Psoas muscle (tissue), 8 donors: Measurements from ENCODE around the gene SLC12A3. TPM values are rescaled to one million over a fixed set of nuclear protein-coding genes. Genes with fewer than 3 reads are reported as not detected.

Source experiments
- ATAC-seq, 4 donors: fragments of 200-7000 bp; cut with Tn5 transposase; one replicate each; pipeline ENCODE4 v1.9.1; 2020; ENCODE audit warnings: moderate library complexity in 3 of 4, mild to moderate bottlenecking in 2 of 4
- DNase-seq, 2 donors: peaks; one replicate each; pipeline ENCODE4 v3.0.0-alpha.2; 2020
- H3K27ac ChIP-seq: fragments of 200-600 bp; one replicate; pipeline ENCODE4 v1.8.0; 2022
- H3K27me3 ChIP-seq, 3 donors: fragments of 200-600 bp in 1 of 3; one replicate each; pipeline versions ENCODE4 v1.6.1 to v1.8.0; 2013 to 2022; ENCODE audit warnings: low read length in 2 of 3, mild to moderate bottlenecking in 2 of 3, moderate library complexity in 1 of 3; ENCODE audit not compliant: insufficient read depth in 3 of 3
- H3K36me3 ChIP-seq, 2 donors: fragments of 200-600 bp in 1 of 2; one replicate each; pipeline versions ENCODE4 v1.6.1 to v1.8.0; 2013 to 2022; ENCODE audit warnings: low read depth in 1 of 2, mild to moderate bottlenecking in 1 of 2, moderate library complexity in 1 of 2; ENCODE audit not compliant: insufficient read depth in 1 of 2
- H3K4me1 ChIP-seq: fragments of 200-600 bp; one replicate; pipeline ENCODE4 v1.8.0; 2022
- H3K4me3 ChIP-seq: fragments of 200-600 bp; one replicate; pipeline ENCODE4 v1.8.0; 2022; ENCODE audit warnings: mild to moderate bottlenecking
- H3K9me3 ChIP-seq: fragments of 200-600 bp; one replicate; pipeline ENCODE4 v1.8.0; 2022
- CTCF ChIP-seq: fragments of 200-600 bp; IDR thresholded peaks from one replicate; pipeline ENCODE4 v1.8.0; 2022; ENCODE audit warnings: antibody characterized with exemption
- WGBS, 3 donors: extraction: QIAGEN DNeasy Blood & Tissue Kit; methylation state at CpG; one replicate each; pipeline versions ENCODE4 v1.1.6 to v1.1.7; 2013; 5-methylcytosine and 5-hydroxymethylcytosine counted together
- intact Hi-C, 2 donors: fragments of 100-400 bp; cut with DNase I; formaldehyde crosslinking; loops; one replicate each; pipeline versions ENCODE4 v1.11.0 to v1.14.2; 2022
- polyA plus RNA-seq, 3 donors: library from polyadenylated mRNA; stranded (reverse); fragments of 200-250 nt; gene quantifications; one replicate each; pipeline ENCODE4 v1.2.3, GENCODE V29; 2013
- total RNA-seq, 4 donors: library from RNA; stranded (reverse); fragmentation: NEBNext Ultra II Directional in 2 of 4; extraction: Animal tissue kit (Norgen Biotek cat#: 25700) in 2 of 4; gene quantifications; one replicate each; pipeline versions ENCODE4 v1.2.1 to v1.2.4, GENCODE V29; 2021 to 2023
- donor health status: healthy with polysubstance abuse.
- donor health status: DM: no; HTN: no; CAD: no; lungs with moderate emphysema.
- donor health status: Bipolar disorder and iron deficiency.
- donor health status: healthy.
- donor health status: DM: yes; HTN: yes; CAD: no.
- donor health status: DM: no; HTN: no; CAD: no.
- donor health status: DM: no; HTN: no; CAD: no.
- donor health status: DM: yes; HTN: yes; CAD: no.

The SLC12A3 gene
- total and polyA plus RNA-seq, 7 donors = 0.01 to 0.06 TPM; not detected in 5

- 83 to 86% (median 85%) methylated on average over 4 of the region's 4 CpGs for WGBS, 3 donors
- Histone ChIP-seq H3K4me1 (no peaks in the 10 kb centered on the region), H3K27ac (no peak overlapping the region), H3K4me3 (no peak overlapping the region), H3K9me3 (no peaks in the 10 kb centered on the region), H3K27me3 (no peaks in the 10 kb centered on the region), H3K36me3 (no peaks in the 10 kb centered on the region)
- ATAC-seq = no peak
- intact Hi-C loops = no loop called here
- no peak for TF ChIP-seq CTCF
- DNase-seq = no peak
Observed at GRCh38 chr16:56895813-56896212, 30.8 kb downstream of the SLC12A3 start.

GRCh38 chr16:56896244-56896643 is 31.2 kb downstream of the SLC12A3 start:
- Histone ChIP-seq H3K9me3 (no peaks in the 10 kb centered on the region), H3K27me3 (no peaks in the 10 kb centered on the region), H3K4me3 (no peak overlapping the region), H3K36me3 (no peaks in the 10 kb centered on the region), H3K4me1 (no peaks in the 10 kb centered on the region), H3K27ac (no peak overlapping the region)
- ATAC-seq = no peak
- intact Hi-C loops = no loop called here
- no peak for TF ChIP-seq CTCF
- 44 to 74% (median 56%) methylated on average over 3 of the region's 3 CpGs for WGBS, 3 donors
- DNase-seq = no peak

- 80 to 91% (median 83%) methylated on average over 8 of the region's 8 CpGs for WGBS, 3 donors
- Histone ChIP-seq H3K36me3 (no peaks in the 10 kb centered on the region), H3K4me3 (no peak overlapping the region), H3K9me3 (no peaks in the 10 kb centered on the region), H3K27ac (no peak overlapping the region), H3K27me3 (no peaks in the 10 kb centered on the region), H3K4me1 (no peaks in the 10 kb centered on the region)
- TF ChIP-seq CTCF = no peak
- no peak for DNase-seq
- no peak for ATAC-seq
- intact Hi-C loops = no loop called here
Observed at GRCh38 chr16:56897026-56897799, 32.2 kb downstream of the SLC12A3 start.

DNA sequence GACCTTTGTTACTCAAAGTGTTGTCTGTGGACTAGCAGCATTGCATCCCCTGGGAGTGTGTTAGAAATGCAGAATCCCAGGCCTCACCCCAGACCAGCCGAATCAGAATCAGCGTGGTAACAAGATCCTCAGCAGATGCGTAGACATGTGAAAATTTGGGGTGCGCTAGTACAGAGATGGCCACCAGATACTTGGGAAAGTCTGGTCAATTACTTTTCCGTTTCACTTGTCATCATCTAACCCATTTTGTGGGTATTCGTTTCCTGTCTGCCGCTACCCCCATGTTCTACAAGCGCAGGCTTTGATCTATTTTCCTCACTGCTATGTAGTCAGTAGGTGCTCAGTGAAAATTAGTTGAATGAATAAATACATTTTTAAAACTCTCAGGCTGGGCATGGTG is 33.8 kb downstream of the SLC12A3 start:
- Histone ChIP-seq H3K9me3 (no peaks in the 10 kb centered on the region), H3K4me1 (no peaks in the 10 kb centered on the region), H3K36me3 (no peaks in the 10 kb centered on the region), H3K27me3 (no peaks in the 10 kb centered on the region), H3K27ac (no peak overlapping the region), H3K4me3 (no peak overlapping the region)
- ATAC-seq (no peak), DNase-seq (no peak)
- no peak for TF ChIP-seq CTCF
- 92 to 96% (median 96%) methylated on average over 8 of the region's 8 CpGs for WGBS, 3 donors
- intact Hi-C loops = no loop called here

GRCh38 chr16:56903866-56904265 is 38.9 kb downstream of the SLC12A3 start:
- no peak overlapping the region for H3K27ac ChIP-seq
- DNase-seq = no peak
- no peaks in the 10 kb centered on the region for H3K9me3 ChIP-seq
- H3K4me3 ChIP-seq = no peak overlapping the region
- H3K27me3 ChIP-seq = no peaks in the 10 kb centered on the region
- TF ChIP-seq CTCF = no peak
- WGBS, 3 donors = 92 to 96% (median 95%) methylated on average over 2 of the region's 2 CpGs
- H3K4me1 ChIP-seq = no peaks in the 10 kb centered on the region
- no peak for ATAC-seq
- intact Hi-C loops = no loop called here
- H3K36me3 ChIP-seq = no peaks in the 10 kb centered on the region
